ENCODE data around the gene PCBP4. TPM values are rescaled to one million over a fixed set of nuclear protein-coding genes. Genes with fewer than 3 reads are reported as not detected.

The PCBP4 gene
- total and polyA plus RNA-seq, 7 donors = 15.6 to 292 (median 256) TPM

DNA sequence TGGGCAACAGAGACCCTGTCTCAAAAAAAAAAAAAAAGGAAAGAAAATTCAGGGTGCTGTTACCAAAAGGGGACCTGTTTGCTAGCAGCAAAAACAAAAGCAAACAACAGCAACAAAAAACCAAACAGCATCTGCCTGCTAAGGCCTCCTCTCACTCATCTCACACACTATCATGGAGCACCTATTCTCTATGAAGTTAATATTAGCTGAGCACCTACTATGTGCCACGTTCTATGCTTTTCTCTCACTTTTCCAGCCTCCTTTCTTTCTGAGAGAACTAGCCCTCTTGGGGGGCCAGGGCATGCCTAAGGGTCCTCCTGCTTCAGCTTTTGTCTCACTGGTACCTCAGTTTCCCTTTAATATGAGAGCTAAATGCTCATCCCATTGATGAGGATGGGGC, 12.5 kb downstream of the PCBP4 start:
- H3K27ac ChIP-seq = no peak overlapping the region
- peaks cover 0 to 23% (median 3%) of the 10 kb centered on the region in 4 donors for H3K36me3 ChIP-seq
- intact Hi-C loops (cut with DNase I) = no loop called here
- H3K4me3 ChIP-seq = no peak overlapping the region
- no peak for TF ChIP-seq POLR2A (IDR thresholded peaks at IDR 0.05)
- no peak for TF ChIP-seq POLR2AphosphoS5 (IDR thresholded peaks at IDR 0.05)
- TF ChIP-seq EP300 (IDR thresholded peaks at IDR 0.05) = no peak
- TF ChIP-seq, protein P1, sequence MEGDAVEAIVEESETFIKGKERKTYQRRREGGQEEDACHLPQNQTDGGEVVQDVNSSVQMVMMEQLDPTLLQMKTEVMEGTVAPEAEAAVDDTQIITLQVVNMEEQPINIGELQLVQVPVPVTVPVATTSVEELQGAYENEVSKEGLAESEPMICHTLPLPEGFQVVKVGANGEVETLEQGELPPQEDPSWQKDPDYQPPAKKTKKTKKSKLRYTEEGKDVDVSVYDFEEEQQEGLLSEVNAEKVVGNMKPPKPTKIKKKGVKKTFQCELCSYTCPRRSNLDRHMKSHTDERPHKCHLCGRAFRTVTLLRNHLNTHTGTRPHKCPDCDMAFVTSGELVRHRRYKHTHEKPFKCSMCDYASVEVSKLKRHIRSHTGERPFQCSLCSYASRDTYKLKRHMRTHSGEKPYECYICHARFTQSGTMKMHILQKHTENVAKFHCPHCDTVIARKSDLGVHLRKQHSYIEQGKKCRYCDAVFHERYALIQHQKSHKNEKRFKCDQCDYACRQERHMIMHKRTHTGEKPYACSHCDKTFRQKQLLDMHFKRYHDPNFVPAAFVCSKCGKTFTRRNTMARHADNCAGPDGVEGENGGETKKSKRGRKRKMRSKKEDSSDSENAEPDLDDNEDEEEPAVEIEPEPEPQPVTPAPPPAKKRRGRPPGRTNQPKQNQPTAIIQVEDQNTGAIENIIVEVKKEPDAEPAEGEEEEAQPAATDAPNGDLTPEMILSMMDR (IDR thresholded peaks at IDR 0.05) = no peak
- WGBS, 2 donors = 51 to 77% methylated on average over 1 of the region's 1 CpG
- DNase-seq = no peak
- no peaks in the 10 kb centered on the region for H3K27me3 ChIP-seq
- no peaks in the 10 kb centered on the region for H3K9me3 ChIP-seq
- H3K4me1 ChIP-seq = peaks cover 0 to 17% (median 15%) of the 10 kb centered on the region in 4 donors

GRCh38 chr3:51954105-51954504, 13.1 kb downstream of the PCBP4 start:
- 65 to 67% methylated on average over 6 of the region's 6 CpGs for WGBS, 2 donors
- intact Hi-C loops (cut with DNase I) = no loop called here
- H3K9me3 ChIP-seq = no peaks in the 10 kb centered on the region
- peaks cover 0 to 17% (median 15%) of the 10 kb centered on the region in 4 donors for H3K4me1 ChIP-seq
- TF ChIP-seq POLR2AphosphoS5 (IDR thresholded peaks at IDR 0.05) = no peak
- TF ChIP-seq POLR2A (IDR thresholded peaks at IDR 0.05) = no peak
- TF ChIP-seq EP300 (IDR thresholded peaks at IDR 0.05) = no peak
- TF ChIP-seq, protein P1 (IDR thresholded peaks at IDR 0.05) = no peak
- no peak overlapping the region for H3K27ac ChIP-seq
- H3K4me3 ChIP-seq = no peak overlapping the region
- H3K36me3 ChIP-seq = peaks cover 0 to 22% (median 2%) of the 10 kb centered on the region in 4 donors
- no peaks in the 10 kb centered on the region for H3K27me3 ChIP-seq
- DNase-seq = no peak

- intact Hi-C loops (cut with DNase I) = no loop called here
- TF ChIP-seq POLR2A (IDR thresholded peaks at IDR 0.05) (no peak), POLR2AphosphoS5 (IDR thresholded peaks at IDR 0.05) (no peak), EP300 (IDR thresholded peaks at IDR 0.05) (no peak)
- TF ChIP-seq, protein P1 (IDR thresholded peaks at IDR 0.05) = no peak
- WGBS, 2 donors = 69 to 80% methylated on average over 3 of the region's 3 CpGs
These were observed 13.8 kb downstream of the PCBP4 start for GRCh38 chr3:51953445-51953844.

DNA sequence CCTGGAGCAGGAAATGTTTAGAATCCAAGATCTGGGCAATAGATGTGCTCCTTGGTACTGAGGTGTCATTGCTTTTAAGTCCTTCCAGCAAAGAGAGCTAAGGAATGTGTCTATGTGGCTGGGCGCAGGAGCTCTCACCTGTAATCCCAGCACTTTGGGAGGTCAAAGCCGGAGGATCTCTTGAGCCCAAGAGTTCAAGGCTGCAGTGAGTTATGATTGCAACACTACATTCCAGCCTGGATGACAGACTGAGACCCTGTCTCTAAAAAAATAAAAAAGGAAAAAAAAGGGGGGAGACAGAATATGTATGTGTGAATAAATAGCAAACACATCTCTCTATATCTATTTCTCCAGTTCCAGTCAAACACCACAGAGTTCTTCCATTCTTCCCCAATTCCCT, 16.4 kb downstream of the PCBP4 start:
- WGBS, 2 donors = 93 to 94% methylated on average over 2 of the region's 2 CpGs
- peaks cover 0 to 7% (median 6%) of the 10 kb centered on the region in 4 donors for H3K4me1 ChIP-seq
- no peak overlapping the region for H3K4me3 ChIP-seq
- intact Hi-C loops (cut with DNase I) = no loop called here
- H3K27ac ChIP-seq = no peak overlapping the region
- peaks cover 0 to 27% (median 1%) of the 10 kb centered on the region in 4 donors for H3K36me3 ChIP-seq
- no peak for DNase-seq
- H3K9me3 ChIP-seq = no peaks in the 10 kb centered on the region
- no peaks in the 10 kb centered on the region for H3K27me3 ChIP-seq
- TF ChIP-seq, protein P1 (IDR thresholded peaks at IDR 0.05) = no peak
- TF ChIP-seq POLR2A (IDR thresholded peaks at IDR 0.05) = no peak
- TF ChIP-seq EP300 (IDR thresholded peaks at IDR 0.05) = no peak
- no peak for TF ChIP-seq POLR2AphosphoS5 (IDR thresholded peaks at IDR 0.05)

More at GRCh38 chr3:51953445-51953844, 13.8 kb downstream of the PCBP4 start:
- H3K27me3 ChIP-seq = no peaks in the 10 kb centered on the region
- peaks cover 0 to 17% (median 15%) of the 10 kb centered on the region in 4 donors for H3K4me1 ChIP-seq
- H3K36me3 ChIP-seq = peaks cover 0 to 22% (median 2%) of the 10 kb centered on the region in 4 donors
- H3K4me3 ChIP-seq = no peak overlapping the region
- no peak for DNase-seq
- no peaks in the 10 kb centered on the region for H3K9me3 ChIP-seq
- no peak overlapping the region for H3K27ac ChIP-seq

- intact Hi-C loops (cut with DNase I) = loop anchor here (10.0 kb wide), 1 partner anchor 454 kb away; no protein-coding TSS in a partner anchor
These were observed 18.1 kb downstream of the PCBP4 start for GRCh38 chr3:51949121-51949520.

More at GRCh38 chr3:51949121-51949520, 18.1 kb downstream of the PCBP4 start:
- Histone ChIP-seq H3K9me3 (no peaks in the 10 kb centered on the region), H3K36me3 (peaks cover 0 to 44% (median 3%) of the 10 kb centered on the region in 4 donors), H3K4me1 (no peaks in the 10 kb centered on the region), H3K27me3 (no peaks in the 10 kb centered on the region), H3K4me3 (no peak overlapping the region), H3K27ac (no peak overlapping the region)
- DNase-seq = no peak
- no peak for TF ChIP-seq POLR2AphosphoS5 (IDR thresholded peaks at IDR 0.05)
- TF ChIP-seq, protein P1 (IDR thresholded peaks at IDR 0.05) = no peak
- no peak for TF ChIP-seq EP300 (IDR thresholded peaks at IDR 0.05)
- no peak for TF ChIP-seq POLR2A (IDR thresholded peaks at IDR 0.05)
- WGBS, 2 donors = 87 to 93% methylated on average over 5 of the region's 5 CpGs
